GM23248 (cell line): ENCODE results near the gene FRY.

Experiments
- EZH2 ChIP-seq: fragments of 200-600 bp; sonication (generic); IDR thresholded peaks from 2 replicates; pipeline ENCODE4 v1.6.1; 2018; ENCODE audit warnings: antibody characterized with exemption, mild to moderate bottlenecking; ENCODE audit not compliant: insufficient read depth, poor library complexity, severe bottlenecking
- EZH2phosphoT487 ChIP-seq: fragments of 200-600 bp; sonication (generic); IDR thresholded peaks from 2 replicates; pipeline ENCODE4 v1.6.1; 2018; ENCODE audit warnings: antibody characterized with exemption, moderate library complexity, mild to moderate bottlenecking, low read depth; ENCODE audit not compliant: insufficient read depth

- TF ChIP-seq EZH2 (no peak), EZH2phosphoT487 (no peak)
Measured at GRCh38 chr13:32040689-32041088, 9.1 kb downstream of the FRY start.
